HFF-Myc (cell line): ENCODE measurements around the gene CREM.

Experiments
- DNase-seq: peaks from one replicate; pipeline ENCODE4 v3.0.0-alpha.2; 2011; ENCODE audit warnings: low read depth; ENCODE audit errors: extremely low read depth
- H3K4me3 ChIP-seq: replicated peaks from 2 replicates; pipeline ENCODE4 v1.5.1; 2011; ENCODE audit warnings: low read depth, mild to moderate bottlenecking, control low read depth, low read length
- CTCF ChIP-seq: IDR thresholded peaks from 2 replicates; pipeline ENCODE4 v1.5.1; 2012; ENCODE audit warnings: mild to moderate bottlenecking, low read depth, low read length, control low read depth; ENCODE audit errors: missing control alignments

Gene CREM

GRCh38 chr10:35119378-35119777, 7.3 kb upstream of the CREM start:
- TF ChIP-seq CTCF: no peak
- no peak overlapping the region for H3K4me3 ChIP-seq
- no peak for DNase-seq

GRCh38 chr10:35124540-35124939, 2.1 kb upstream of the CREM start:
- TF ChIP-seq CTCF: no peak
- no peak overlapping the region for H3K4me3 ChIP-seq
- no peak for DNase-seq

- DNase-seq: no peak
- peak overlapping the region; percentile 89 for H3K4me3 ChIP-seq
- TF ChIP-seq CTCF: no peak
Observed at GRCh38 chr10:35126062-35126529, 550 bp upstream of the CREM start.

GRCh38 chr10:35127289-35127891, 744 bp downstream of the CREM start:
- TF ChIP-seq CTCF: no peak
- no peak for DNase-seq
- peak overlapping the region; percentile 89 for H3K4me3 ChIP-seq

- no peak for TF ChIP-seq CTCF
- no peak for DNase-seq
- H3K4me3 ChIP-seq: no peak overlapping the region
Observed at GRCh38 chr10:35129185-35129674, 2.6 kb downstream of the CREM start.

- no peak overlapping the region for H3K4me3 ChIP-seq
- no peak for DNase-seq
- TF ChIP-seq CTCF: no peak
Observed at GRCh38 chr10:35130663-35131062, 4.0 kb downstream of the CREM start.

- no peak for TF ChIP-seq CTCF
- DNase-seq: no peak
- H3K4me3 ChIP-seq: no peak overlapping the region
Observed at GRCh38 chr10:35132727-35133126, 6.1 kb downstream of the CREM start.
